DMS153 (cell line): ENCODE measurements around the gene NAA20.

Experiments
- DNase-seq: peaks from one replicate; lab custom pipeline; 2025; lab: John Stamatoyannopoulos, UW

The NAA20 gene

DNA sequence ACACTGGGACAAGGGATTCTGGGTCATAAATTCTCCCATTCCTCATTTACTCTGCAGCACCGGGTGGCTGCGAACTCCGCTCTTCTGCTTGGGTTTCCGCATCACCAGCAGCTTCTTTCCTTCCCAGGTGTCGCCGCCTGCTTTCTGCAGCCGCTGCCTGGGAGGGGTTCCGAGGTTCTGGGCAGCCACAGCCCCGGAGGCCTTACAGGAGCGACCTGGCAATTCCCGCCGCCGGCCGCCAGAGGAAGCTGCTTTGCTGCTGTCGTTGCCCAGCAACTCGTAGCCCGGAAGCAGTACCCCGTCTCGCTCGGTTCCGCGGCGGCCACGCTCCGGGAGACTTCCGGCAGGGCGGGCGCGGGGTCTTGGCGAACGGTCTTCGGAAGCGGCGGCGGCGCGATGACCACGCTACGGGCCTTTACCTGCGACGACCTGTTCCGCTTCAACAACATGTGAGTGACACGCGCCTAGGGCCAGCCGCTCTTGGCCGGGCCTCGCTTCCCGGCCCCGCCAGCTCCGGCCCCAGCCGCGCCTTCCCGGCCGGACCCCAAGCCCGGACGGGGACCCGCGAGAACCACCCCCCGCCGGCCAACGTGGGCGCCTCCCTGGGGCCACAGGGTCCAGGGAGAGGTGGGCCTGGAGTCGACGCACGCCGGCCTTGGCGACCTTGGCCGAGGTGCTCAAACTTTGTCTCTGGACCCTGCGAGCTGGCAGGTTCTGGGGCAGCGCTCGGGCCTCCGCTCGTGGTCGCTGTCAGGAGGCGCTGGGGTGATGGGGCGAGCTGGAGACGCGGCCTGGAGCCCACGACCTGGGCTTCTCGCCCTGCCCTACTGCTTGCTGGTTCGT is at the start of gene NAA20:
Gene NAA20, plus strand, starts transcription at position 362 of the 843 bp plus-strand sequence. Its CDS starts 35 bp downstream, at position 397.
- peak; percentile 93 for DNase-seq

DNA sequence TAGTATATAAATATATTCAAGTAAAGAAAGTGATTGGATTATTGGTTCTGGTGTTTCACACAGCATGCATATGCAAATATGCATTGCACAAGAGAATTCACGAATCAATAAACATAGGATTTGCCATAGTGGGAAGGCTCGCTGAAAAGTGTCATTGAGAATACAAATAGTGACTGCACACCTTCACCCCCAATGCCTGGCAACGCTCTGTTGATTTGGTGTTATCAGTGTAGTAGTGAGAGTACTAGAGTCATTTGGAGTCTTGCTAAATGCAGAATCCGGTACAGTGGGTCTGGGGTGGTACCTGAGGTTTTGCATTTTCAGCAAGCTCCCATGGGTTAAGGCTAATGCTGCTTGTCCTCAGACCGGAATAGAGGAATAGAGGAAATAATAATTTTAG is 49.7 kb upstream of the NAA20 start:
- DNase-seq = no peak

DNA sequence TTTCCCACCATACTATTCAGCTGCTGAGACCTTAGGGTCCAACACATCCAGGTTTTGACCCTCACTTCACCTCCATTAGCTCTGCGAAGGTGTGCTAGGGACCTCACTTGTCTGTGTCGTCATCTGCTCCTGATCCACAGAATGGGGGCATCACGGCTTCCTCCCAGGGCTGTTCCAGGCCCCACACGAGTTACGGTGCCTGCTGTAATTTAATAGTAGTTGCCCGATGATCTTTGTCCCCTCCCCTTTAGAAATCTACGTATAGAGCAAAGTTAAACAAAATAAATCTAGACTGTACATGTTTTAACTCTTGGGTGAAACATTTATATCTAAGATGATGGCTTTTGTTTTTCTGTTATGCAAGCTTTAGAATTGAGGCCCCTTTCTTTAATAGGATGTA is 49.1 kb upstream of the NAA20 start:
- no peak for DNase-seq

DNA sequence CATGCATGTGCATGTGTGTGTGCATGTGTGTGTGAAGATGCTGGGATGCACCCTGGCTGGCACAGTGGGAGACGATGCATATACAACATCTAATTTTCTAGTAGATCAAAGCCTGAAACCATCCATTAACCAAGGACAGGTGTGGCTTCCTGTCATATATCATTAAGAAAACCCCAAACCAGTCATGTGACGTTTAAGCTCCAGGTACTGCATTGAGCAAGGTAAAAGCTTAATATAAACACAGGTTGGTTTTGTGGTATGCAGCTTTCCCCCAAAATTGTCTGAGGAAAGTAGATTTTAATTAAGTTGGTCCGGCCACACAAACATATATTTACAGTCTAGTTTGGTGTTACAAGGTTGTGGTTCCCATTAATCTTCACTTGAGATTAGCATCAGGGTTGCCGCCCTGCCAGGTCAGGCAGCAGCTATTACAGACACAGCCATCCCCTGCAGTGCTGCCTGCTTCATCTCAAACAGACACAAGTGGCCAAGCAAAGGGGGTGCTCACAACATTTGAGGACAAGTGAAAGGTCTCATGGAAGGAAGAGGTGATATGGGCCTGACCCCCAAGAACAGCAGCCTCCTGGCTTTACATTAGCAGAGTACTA is 48.6 kb upstream of the NAA20 start:
- DNase-seq = peak; percentile 41

DNA sequence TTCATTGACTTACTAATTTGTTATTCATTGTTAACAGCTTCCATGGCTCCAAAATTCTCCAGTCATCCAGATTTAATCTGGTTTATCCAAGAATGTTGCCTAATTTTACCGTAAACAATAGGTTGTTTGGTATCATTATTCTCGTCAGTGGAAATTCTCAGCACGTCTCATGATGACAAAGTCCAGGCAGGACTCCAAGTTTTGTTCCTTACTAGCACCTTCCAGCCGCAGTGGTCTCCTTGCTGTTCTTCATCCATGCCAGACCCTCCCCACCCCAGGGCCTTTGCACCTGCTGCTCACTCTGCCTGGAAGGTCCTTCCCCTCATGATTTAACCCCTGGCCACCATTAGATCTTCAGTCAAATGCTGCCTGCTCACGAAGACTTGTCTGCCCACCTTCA is 48.1 kb upstream of the NAA20 start:
- DNase-seq = no peak

GRCh38 chr20:19969507-19970255 is 47.5 kb upstream of the NAA20 start:
- DNase-seq = no peak

DNA sequence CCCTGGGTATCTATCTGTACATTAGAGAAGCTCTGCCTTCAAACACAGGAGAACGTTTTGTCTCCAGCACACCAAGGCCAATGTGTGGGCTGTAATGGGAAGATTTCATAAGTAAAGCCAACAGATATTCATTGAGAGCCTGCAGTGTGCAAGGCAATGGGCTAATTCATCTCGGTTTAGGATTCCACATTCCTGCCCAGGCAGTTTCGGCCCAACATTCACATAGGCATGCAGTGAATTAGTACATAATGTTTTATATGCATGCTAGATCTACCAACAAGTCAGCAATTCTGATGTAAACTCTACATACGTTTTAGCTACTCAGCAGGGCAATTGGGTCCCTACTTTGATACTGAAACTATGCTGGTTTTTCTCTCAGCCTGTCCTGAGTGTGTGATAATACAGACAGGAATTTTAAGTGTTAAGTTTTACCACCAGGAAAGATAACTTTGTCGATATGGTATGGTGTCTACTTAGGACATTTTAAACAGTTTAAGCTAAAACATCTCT is 46.9 kb upstream of the NAA20 start:
- no peak for DNase-seq

DNA sequence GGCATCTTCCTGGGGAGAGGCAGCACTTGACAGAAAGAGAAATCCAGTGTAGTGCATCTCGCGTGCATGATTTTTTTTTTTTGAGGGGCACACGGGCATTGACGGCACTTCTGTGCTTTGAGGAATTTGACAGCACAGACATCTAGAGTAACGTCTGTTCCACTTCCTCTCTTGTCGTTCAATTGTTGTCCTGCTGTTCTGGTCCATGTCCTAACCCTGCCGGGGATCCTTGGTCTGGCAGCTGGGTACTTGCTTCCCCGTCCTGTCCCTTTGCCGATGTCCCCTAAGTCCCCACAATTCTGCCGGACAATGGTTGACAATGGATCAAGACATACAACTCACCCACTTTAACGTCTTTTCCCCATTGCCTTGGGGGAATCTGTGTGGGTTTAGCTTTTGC is 46.0 kb upstream of the NAA20 start:
- no peak for DNase-seq

GRCh38 chr20:19973961-19974629 is 43.1 kb upstream of the NAA20 start:
- no peak for DNase-seq

- peak; percentile 31 for DNase-seq
These were observed 42.3 kb upstream of the NAA20 start for GRCh38 chr20:19974630-19975435.

DNA sequence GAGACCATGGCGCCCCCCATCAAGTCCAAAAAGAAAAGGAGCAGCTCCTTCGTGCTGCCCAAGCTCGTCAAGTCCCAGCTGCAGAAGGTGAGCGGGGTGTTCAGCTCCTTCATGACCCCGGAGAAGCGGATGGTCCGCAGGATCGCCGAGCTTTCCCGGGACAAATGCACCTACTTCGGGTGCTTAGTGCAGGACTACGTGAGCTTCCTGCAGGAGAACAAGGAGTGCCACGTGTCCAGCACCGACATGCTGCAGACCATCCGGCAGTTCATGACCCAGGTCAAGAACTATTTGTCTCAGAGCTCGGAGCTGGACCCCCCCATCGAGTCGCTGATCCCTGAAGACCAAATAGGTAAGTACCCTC is 41.7 kb upstream of the NAA20 start:
- DNase-seq = no peak

DNA sequence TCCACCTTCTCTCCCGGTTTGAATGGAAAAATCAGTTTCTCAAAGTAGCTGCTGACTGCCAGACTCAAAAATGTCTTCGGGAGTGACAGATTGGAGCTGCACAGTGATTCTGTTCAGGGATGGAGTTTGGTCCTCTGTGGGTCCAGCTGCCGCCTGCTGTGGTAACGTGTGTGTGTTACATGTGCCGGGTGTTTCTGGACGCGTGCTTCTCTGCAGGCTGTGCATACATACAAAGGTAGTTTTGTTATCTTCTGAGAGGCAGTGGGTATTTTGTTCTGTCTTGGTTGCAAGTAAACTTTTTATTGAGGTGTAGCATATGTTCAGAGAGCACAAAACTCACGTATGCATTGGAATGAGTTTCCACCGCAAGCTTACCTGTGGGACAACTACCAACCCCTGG is 41.3 kb upstream of the NAA20 start:
- no peak for DNase-seq

DNA sequence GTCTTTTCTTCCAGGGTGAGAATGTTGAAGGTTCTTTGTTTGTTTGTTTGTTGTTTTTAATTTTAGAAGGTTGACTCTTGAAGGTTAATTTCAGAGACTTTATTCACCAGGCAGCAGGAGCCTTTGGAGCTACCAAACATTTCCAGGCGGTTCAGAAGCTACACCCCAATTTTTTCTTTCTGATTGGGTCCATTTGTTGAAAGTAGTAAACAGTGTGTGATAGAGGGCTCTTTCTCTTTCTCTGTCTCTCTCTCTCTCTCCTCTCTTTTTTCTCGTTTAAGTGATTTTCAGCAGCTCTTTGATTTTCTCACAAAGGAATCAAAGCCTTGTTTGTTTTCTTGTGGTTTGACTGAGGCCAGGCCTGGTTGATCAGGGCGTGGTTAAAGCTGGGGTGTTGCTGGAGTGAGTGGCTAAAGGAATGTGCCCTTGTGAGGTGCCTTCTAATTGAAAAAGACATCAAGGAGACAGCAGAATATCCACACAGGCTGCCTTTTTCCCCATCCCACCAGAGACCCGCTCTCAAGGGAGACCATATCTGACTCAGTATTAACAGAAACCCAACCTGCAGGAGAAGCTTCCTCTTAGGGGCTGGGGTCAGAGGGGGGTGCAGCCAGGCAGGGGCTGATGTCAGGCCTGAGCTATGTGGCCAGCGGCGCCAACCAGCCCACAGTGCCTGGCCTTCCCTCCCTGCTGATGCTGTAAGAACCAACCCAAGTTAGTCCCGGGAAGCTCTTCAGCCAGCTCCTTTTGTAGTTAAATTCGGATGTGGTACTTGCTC is 40.4 kb upstream of the NAA20 start:
- DNase-seq = no peak

GRCh38 chr20:19977373-19977770 is 39.8 kb upstream of the NAA20 start:
- DNase-seq = no peak

DNA sequence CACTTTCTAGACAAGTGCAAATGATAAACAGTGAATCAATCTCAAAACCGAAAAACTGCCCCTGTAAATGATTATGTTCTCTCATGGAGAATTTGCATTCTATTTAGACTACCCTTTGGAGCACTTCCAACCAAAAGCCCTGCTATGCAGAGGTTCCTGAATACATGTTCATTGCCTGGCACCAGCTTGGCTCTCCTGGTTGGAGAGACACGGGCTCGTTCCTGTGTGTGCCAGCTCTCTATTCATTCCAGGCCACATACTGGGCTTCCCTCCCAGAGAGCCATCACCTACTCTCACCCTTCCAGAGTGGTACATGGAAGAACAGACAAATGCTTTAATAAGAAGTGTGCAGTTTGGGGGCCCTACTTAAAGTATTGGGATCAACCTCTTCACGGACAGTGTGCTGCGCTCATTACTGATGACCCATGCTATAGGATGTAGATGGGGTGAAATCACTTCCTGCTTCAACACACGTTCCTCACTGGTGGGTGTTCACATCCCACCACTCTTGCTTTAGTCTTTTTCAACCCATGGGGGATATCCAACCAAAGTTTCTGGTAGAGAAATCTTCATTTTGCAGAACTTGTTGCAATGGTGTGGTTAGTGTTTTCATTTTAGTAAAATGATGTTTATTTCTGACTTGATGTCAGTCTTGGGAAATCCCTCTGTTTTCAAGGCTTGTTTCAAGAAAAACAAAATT is 38.5 kb upstream of the NAA20 start:
- no peak for DNase-seq

GRCh38 chr20:19981031-19981451 is 36.1 kb upstream of the NAA20 start:
- no peak for DNase-seq

DNA sequence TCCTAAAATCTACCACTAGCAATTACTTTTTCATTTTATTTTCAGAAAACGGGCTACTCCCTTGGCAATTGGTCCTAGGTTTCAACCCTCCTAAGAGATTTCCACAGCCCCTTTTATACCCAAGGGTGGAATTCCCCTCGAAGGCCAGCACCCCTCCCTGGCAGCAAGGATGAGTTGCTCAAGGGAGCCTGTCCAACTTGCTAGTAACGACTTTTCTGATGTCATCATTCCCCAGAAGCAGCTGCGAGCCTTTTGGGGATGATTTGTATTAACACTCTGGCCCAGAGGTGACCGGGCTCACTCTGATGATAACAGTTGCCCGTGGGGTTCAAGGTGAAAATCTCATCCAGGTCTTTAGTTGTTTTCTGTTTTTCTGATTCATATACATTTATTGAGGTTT is 30.7 kb upstream of the NAA20 start:
- DNase-seq = no peak

- DNase-seq = no peak
These were observed 30.1 kb upstream of the NAA20 start for GRCh38 chr20:19987046-19987445.

- DNase-seq = no peak
These were observed 26.3 kb upstream of the NAA20 start for GRCh38 chr20:19990850-19991249.

GRCh38 chr20:19991308-19991707 is 25.9 kb upstream of the NAA20 start:
- no peak for DNase-seq
